Kidney epithelial cell (primary cell): ENCODE measurements around the gene JOSD2. TPM values are rescaled to one million over a fixed set of nuclear protein-coding genes. Genes with fewer than 3 reads are reported as not detected.

ENCODE experiments used
- DNase-seq: peaks from one replicate; pipeline ENCODE4 v3.0.0-alpha.2; 2010; ENCODE audit warnings: low read depth
- H3K27me3 ChIP-seq: 2 replicates; pipeline ENCODE4 v1.6.0; 2011; ENCODE audit warnings: low read length; ENCODE audit not compliant: control insufficient read depth, insufficient read depth
- H3K36me3 ChIP-seq: 2 replicates; pipeline ENCODE4 v1.5.1; 2011; ENCODE audit warnings: low read length; ENCODE audit not compliant: control insufficient read depth, insufficient read depth
- H3K4me3 ChIP-seq: 2 replicates; pipeline ENCODE4 v1.5.1; 2011; ENCODE audit warnings: low read depth, mild to moderate bottlenecking, control low read depth, low read length
- total RNA-seq: library from RNA; depleted of rRNA; stranded (reverse); fragments of >200 nt; gene quantifications from 2 replicates; pipeline ENCODE4 v1.2.3, GENCODE V29; 2015
- TF ChIP-seq, protein P1 (sequence below): IDR thresholded peaks from 2 replicates; pipeline ENCODE4 v1.5.1; 2011; ENCODE audit warnings: mild to moderate bottlenecking, moderate library complexity, low read length, control low read depth, inconsistent platforms; ENCODE audit not compliant: insufficient read depth, poor library complexity, severe bottlenecking

JOSD2 gene
- total RNA-seq, 1 donor from 2014 or later = 26.8 TPM

DNA sequence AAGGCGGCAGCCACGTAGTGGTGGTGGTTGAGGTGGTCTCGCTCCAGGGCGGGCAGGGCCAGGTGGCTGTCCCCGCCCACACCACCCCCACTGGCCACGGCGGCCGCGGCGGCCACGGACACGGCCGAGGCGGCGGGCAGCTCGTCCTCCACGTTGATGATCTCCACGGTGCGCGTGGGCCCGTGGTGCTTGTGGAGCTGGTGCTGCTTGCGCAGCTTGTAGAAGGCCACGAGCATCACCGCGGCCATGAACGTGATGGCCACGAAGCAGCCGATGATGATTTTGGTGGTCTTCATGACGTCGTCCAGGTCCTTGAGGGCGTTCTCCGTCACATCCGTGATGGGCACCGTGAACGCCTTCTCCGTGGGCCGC lies 6.7 kb upstream of the JOSD2 start:
- H3K4me3 ChIP-seq = no peak overlapping the region
- TF ChIP-seq, protein P1, sequence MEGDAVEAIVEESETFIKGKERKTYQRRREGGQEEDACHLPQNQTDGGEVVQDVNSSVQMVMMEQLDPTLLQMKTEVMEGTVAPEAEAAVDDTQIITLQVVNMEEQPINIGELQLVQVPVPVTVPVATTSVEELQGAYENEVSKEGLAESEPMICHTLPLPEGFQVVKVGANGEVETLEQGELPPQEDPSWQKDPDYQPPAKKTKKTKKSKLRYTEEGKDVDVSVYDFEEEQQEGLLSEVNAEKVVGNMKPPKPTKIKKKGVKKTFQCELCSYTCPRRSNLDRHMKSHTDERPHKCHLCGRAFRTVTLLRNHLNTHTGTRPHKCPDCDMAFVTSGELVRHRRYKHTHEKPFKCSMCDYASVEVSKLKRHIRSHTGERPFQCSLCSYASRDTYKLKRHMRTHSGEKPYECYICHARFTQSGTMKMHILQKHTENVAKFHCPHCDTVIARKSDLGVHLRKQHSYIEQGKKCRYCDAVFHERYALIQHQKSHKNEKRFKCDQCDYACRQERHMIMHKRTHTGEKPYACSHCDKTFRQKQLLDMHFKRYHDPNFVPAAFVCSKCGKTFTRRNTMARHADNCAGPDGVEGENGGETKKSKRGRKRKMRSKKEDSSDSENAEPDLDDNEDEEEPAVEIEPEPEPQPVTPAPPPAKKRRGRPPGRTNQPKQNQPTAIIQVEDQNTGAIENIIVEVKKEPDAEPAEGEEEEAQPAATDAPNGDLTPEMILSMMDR = no peak

DNA sequence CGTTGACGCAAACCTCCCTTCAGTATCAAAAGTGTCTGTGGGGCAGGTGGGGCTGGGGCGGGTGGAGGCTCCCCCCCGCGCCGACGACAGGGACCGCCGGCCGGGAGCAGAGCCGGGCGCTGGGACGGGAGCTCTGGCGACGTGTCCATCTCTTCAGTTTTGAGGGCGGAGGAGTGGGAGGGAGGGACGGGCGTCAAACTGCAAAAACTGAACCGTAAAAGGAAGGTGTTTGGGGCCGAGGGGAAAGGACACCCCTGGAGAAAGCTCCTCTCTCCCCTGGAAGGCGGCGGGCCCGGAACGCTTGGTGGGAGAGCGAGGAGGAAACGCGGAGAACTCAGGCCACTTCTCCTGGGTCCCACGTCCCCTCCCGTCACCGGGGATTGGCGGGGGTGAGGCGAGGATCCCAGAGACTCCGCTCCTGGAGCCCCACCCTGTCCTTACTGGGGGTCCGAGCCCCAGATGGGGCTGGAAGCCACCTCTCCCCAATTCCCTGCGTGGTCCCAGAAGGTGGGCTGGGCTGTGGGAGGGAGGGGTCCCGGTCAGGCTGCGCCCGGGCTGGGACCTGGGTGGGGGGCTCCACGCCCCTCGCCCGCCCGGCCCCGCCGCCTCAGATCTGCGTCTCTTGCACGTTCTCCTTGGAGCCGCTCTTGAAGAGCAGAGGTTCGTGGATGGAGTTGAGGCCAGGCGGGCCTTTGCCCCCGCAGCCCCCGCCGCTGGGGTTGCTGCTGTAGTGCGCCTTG lies 6.1 kb upstream of the JOSD2 start:
- TF ChIP-seq, protein P1 = no peak
- H3K36me3 ChIP-seq = no peaks in the 10 kb centered on the region
- H3K4me3 ChIP-seq = no peak overlapping the region
- DNase-seq = no peak
- H3K27me3 ChIP-seq = peaks cover 9% of the 10 kb centered on the region

More for the DNA sequence above, 6.7 kb upstream of the JOSD2 start:
- DNase-seq = no peak
- H3K36me3 ChIP-seq = no peaks in the 10 kb centered on the region
- peaks cover 9% of the 10 kb centered on the region for H3K27me3 ChIP-seq

DNA sequence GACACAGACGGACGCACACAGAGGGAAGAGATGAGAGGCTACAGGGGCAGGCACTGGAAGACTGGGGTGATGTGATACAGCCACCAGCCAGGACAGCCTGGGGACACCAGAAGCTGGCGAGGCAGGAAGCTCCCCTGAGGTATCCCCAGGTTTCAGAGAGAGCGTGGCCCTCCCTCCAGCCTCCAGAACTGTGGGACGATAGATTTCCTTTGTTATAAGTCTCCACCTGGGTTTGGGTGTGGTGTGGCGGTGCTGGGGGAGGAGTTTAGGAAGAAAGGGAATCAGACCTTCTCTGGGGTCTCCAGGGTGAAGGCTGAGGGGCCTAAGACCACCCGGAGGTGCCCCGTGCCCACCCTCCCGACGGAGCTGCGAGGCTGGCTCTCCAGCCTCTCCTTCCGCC lies 5.5 kb upstream of the JOSD2 start:
- no peak for DNase-seq
- Histone ChIP-seq H3K36me3 (no peaks in the 10 kb centered on the region), H3K4me3 (no peak overlapping the region), H3K27me3 (peaks cover 9% of the 10 kb centered on the region)
- TF ChIP-seq, protein P1 = no peak

DNA sequence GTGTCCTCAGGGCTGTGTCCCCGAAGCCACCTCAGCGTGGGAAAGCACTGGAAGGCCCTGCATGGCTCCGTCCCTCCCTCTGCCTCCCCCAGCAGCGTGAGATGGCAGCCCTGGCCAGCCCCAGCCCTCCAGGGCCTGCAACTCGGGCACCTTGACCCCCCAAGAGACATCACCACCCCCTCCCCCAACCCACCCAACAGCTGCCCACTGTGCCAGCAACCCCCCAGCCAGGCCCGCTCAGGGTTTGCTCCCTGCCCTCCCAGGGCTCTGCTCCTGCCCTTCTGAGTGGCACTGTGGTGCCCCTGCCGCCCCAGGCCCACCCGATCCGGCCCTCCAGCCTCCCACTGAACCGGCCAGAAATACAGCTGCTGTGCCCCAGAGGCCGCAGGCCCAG lies 4.2 kb upstream of the JOSD2 start:
- TF ChIP-seq, protein P1 = no peak
- peaks cover 9% of the 10 kb centered on the region for H3K27me3 ChIP-seq
- no peak overlapping the region for H3K4me3 ChIP-seq
- H3K36me3 ChIP-seq = no peaks in the 10 kb centered on the region
- DNase-seq = no peak

DNA sequence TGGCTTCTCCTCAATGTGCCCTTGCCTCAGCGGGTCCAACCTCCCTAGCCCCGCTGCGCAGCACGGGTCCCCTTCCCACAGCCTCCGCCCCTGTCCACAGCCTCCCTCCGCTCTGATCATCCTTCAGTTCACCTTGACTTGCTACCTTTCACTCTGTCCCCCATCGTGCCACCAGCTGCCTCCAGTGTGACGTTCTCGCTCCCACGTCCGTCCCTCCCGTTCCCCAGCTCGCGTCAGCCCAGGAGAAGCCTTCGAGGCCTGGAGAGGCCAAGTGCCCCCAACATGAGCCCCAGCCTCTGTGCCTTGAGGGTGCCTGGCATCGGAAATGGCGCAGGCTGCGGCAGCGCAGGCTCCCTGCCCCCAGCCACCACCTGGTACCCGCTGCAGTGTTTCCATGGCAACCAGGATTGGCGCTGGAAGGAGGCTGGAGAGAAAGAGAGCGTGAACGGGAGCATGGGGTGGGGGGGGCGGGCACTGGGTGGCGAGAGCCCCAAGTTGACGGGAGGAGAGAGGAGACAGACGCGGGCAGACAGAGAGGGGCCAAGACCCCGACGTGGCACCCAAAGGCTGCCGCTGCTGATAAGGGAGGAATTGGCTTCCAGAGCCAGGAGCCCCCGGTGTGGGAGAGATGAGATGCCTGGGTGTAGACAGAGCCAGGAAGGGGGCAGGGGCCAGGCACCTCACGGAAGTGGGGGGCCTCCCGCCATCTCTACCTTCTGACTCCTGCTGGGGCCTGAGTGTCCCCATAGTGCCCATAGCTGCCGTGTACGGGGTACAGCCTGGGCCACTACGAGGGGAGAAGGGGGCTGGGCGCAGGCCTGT lies 3.6 kb upstream of the JOSD2 start:
- TF ChIP-seq, protein P1 = no peak
- no peak overlapping the region for H3K4me3 ChIP-seq
- no peak for DNase-seq
- no peaks in the 10 kb centered on the region for H3K36me3 ChIP-seq
- peaks cover 9% of the 10 kb centered on the region for H3K27me3 ChIP-seq
